ENCODE measurements around the gene TXNRD2. TPM values are rescaled to one million over a fixed set of nuclear protein-coding genes. Genes with fewer than 3 reads are reported as not detected.

TXNRD2 gene
- 14.7 and 15.6 TPM in 2 replicates for total RNA-seq (2012; rRNA removed)
- polyA plus RNA-seq (2012; rRNA removed): 25.7 and 28.4 TPM in 2 replicates
- 29.7 and 38.9 TPM in 2 replicates for polyA plus RNA-seq (2012; cell fraction: cytosol; rRNA removed)
- 47.3 and 92.8 TPM in 2 replicates for polyA plus RNA-seq (2012; cell fraction: nucleus; rRNA removed; ENCODE audit: low replicate concordance)
- Bru-seq, nascent RNA: percentile 57 among the genes with signal in this experiment
- percentile 65 among the genes with signal in this experiment for BruChase-seq, experiment 1, labeled RNA remaining after a 6-hour chase
- BruChase-seq, experiment 2, labeled RNA remaining after a 2-hour chase: percentile 56 among the genes with signal in this experiment
- long read RNA-seq, partial matches to known transcripts: 1 of 25 reads
- long read RNA-seq, other reads (novel, unspliced or antisense): 23 of 25 reads

GRCh38 chr22:19941365-19942082, at the start of gene TXNRD2, which contains the start of gene COMT:
Gene TXNRD2 (minus strand): TSS chr22:19941818. CDS start chr22:19941803, 15 bp downstream.
Gene COMT (plus strand): TSS chr22:19941772. CDS start chr22:19962527, 20,755 bp downstream.
- BruUV-seq (replicated peaks): no TSS peak
- dilution Hi-C loops (cut with HindIII; ENCODE audit: low sequenced_read_pairs, unreplicated experiment): no loop called here
- peak within 1 kb of the TSS; percentile 93 for H3K4me2 ChIP-seq (ENCODE audit: low read depth, low read length)
- no peaks in the 10 kb centered on the region for H4K20me1 ChIP-seq (ENCODE audit: insufficient read depth, low read length)
- peak within 1 kb of the TSS; percentile 97 for H4K91ac ChIP-seq (ENCODE audit: insufficient read depth, low read depth, low read length)
- H3K9me1 ChIP-seq (ENCODE audit: insufficient read depth, low read length): peaks cover 11% of the 10 kb centered on the region
- peak within 1 kb of the TSS; percentile 80 for H2BK20ac ChIP-seq (ENCODE audit: low read depth, low read length)
- H2AK9ac ChIP-seq (replicated peaks; ENCODE audit: low read depth, low read length, poor library complexity): peak within 1 kb of the TSS; percentile 100
- no peaks in the 10 kb centered on the region for H3K36me3 ChIP-seq (ENCODE audit: control insufficient read depth, insufficient read depth, low read length)
- peak; percentile 57 for DNase-seq
- no peaks in the 10 kb centered on the region for H3K27me3 ChIP-seq (ENCODE audit: control insufficient read depth, insufficient read depth, low read length)
- H3K27ac ChIP-seq (ENCODE audit: insufficient read depth, low read length): peak within 1 kb of the TSS; percentile 99
- H3K4me3 ChIP-seq (ENCODE audit: insufficient read depth, low read depth, low read length): peak within 1 kb of the TSS; percentile 91
- peak within 1 kb of the TSS; percentile 100 for H3K4ac ChIP-seq (ENCODE audit: low read depth, low read length)
- H3K79me1 ChIP-seq (ENCODE audit: low read depth in 1 of 2, low read length in 2 of 2): peaks cover 35 to 75% of the 10 kb centered on the region in 2 experiments
- H2BK120ac ChIP-seq (ENCODE audit: low read depth, low read length): peak within 1 kb of the TSS; percentile 92
- ATAC-seq (ENCODE audit: low read depth): peak; percentile 75
- CTCF ChIA-PET: no interaction called here
- peak within 1 kb of the TSS; percentile 99 for H3K56ac ChIP-seq (ENCODE audit: extremely low read depth, insufficient read depth, low read length)
- POLR2A ChIA-PET (ENCODE audit: unreplicated experiment): no interaction called here
- peak within 1 kb of the TSS; percentile 100 for H3K9ac ChIP-seq (ENCODE audit: low read depth, low read length)
- in situ Hi-C loops (cut with MboI; ENCODE audit: low sequenced_read_pairs): no loop called here
- peak within 1 kb of the TSS; percentile 98 for H3K18ac ChIP-seq (ENCODE audit: low read depth, low read length)
- 1% methylated on average over 24 of the region's 63 CpGs; no CpG with 5 or more reads in 1 of the 2 experiments for WGBS, 2 experiments (ENCODE audit: extremely low coverage in 2 of 2, insufficient read length in 1 of 2)
- peak within 1 kb of the TSS; percentile 99 for H2AK5ac ChIP-seq (ENCODE audit: low read depth, low read length)
- H2BK15ac ChIP-seq (ENCODE audit: low read depth, low read length): peak within 1 kb of the TSS; percentile 98; the same call in 2 of the 3 replicates
- peak within 1 kb of the TSS; percentile 100 for H3K23ac ChIP-seq (ENCODE audit: low read depth, low read length)
- peaks cover under 1% of the 10 kb centered on the region; the same call in 1 of the 2 replicates for H3K9me3 ChIP-seq (ENCODE audit: control insufficient read depth, insufficient read depth, low read length)
- H2AFZ ChIP-seq (replicated peaks; ENCODE audit: low read length, poor library complexity): peak within 1 kb of the TSS; percentile 97
- H3K4me1 ChIP-seq (ENCODE audit: control insufficient read depth, insufficient read depth, low read length): peaks cover 24% of the 10 kb centered on the region
- intact Hi-C loops (cut with micrococcal nuclease): loop anchor here (5.0 kb wide), 1 partner anchor 49 kb away; no protein-coding TSS in a partner anchor
- peak within 1 kb of the TSS; percentile 96 to 98 for H4K8ac ChIP-seq (ENCODE audit: low read depth in 2 of 2, low read length in 2 of 2)
- H4K5ac ChIP-seq (ENCODE audit: low read depth, low read length): peak within 1 kb of the TSS; percentile 97
- H2BK5ac ChIP-seq (ENCODE audit: low read depth, low read length, poor library complexity, severe bottlenecking): peak within 1 kb of the TSS; percentile 99
- peak within 1 kb of the TSS; percentile 100 for H3K14ac ChIP-seq (replicated peaks; ENCODE audit: low read depth, low read length)
- TF ChIP-seq POLR2A (IDR thresholded peaks at IDR 0.05; ENCODE audit: low read depth, low read length) (peak; percentile 69; the same call in 1 of the 2 replicates), RFX5 (IDR thresholded peaks at IDR 0.05; ENCODE audit: low read depth, low read length) (no peak)

Measured in IMR-90 (cell line).